Measurements from ENCODE around the gene DEDD2.

Gene DEDD2

GRCh38 chr19:42188665-42189064 lies 28.8 kb downstream of the DEDD2 start:
- DNase-seq (ENCODE audit: low read depth) = no peak
- TF ChIP-seq CTCF (IDR thresholded peaks at IDR 0.05; ENCODE audit: control insufficient read depth, insufficient read depth, low read depth, low read length, missing control alignments) = no peak
- no peak overlapping the region for H3K4me3 ChIP-seq (ENCODE audit: control insufficient read depth, low read depth, low read length)

- H3K4me3 ChIP-seq (ENCODE audit: control insufficient read depth, low read depth, low read length) = no peak overlapping the region
- DNase-seq (ENCODE audit: low read depth) = no peak
- no peak for TF ChIP-seq CTCF (IDR thresholded peaks at IDR 0.05; ENCODE audit: control insufficient read depth, insufficient read depth, low read depth, low read length, missing control alignments)
Observed at GRCh38 chr19:42185277-42185676, 32.2 kb downstream of the DEDD2 start.

- peak; percentile 94 for TF ChIP-seq CTCF (IDR thresholded peaks at IDR 0.05; ENCODE audit: control insufficient read depth, insufficient read depth, low read depth, low read length, missing control alignments)
- no peak overlapping the region for H3K4me3 ChIP-seq (ENCODE audit: control insufficient read depth, low read depth, low read length)
- peak; percentile 73 for DNase-seq (ENCODE audit: low read depth)
Observed at GRCh38 chr19:42184401-42184861, 33.0 kb downstream of the DEDD2 start.

- TF ChIP-seq CTCF (IDR thresholded peaks at IDR 0.05; ENCODE audit: control insufficient read depth, insufficient read depth, low read depth, low read length, missing control alignments) = peak; percentile 51
- H3K4me3 ChIP-seq (ENCODE audit: control insufficient read depth, low read depth, low read length) = no peak overlapping the region
- DNase-seq (ENCODE audit: low read depth) = no peak
Observed at GRCh38 chr19:42178791-42179674, 38.4 kb downstream of the DEDD2 start.

GRCh38 chr19:42177686-42178019 lies 39.8 kb downstream of the DEDD2 start:
- DNase-seq (ENCODE audit: low read depth) = no peak
- TF ChIP-seq CTCF (IDR thresholded peaks at IDR 0.05; ENCODE audit: control insufficient read depth, insufficient read depth, low read depth, low read length, missing control alignments) = no peak
- no peak overlapping the region for H3K4me3 ChIP-seq (ENCODE audit: control insufficient read depth, low read depth, low read length)

GRCh38 chr19:42176990-42177685 lies 40.3 kb downstream of the DEDD2 start:
- peak; percentile 33 for TF ChIP-seq CTCF (IDR thresholded peaks at IDR 0.05; ENCODE audit: control insufficient read depth, insufficient read depth, low read depth, low read length, missing control alignments)
- H3K4me3 ChIP-seq (ENCODE audit: control insufficient read depth, low read depth, low read length) = peak overlapping the region; percentile 60
- no peak for DNase-seq (ENCODE audit: low read depth)
